Measurements from ENCODE around the gene PKNOX2. TPM values are rescaled to one million over a fixed set of nuclear protein-coding genes. Genes with fewer than 3 reads are reported as not detected.

The PKNOX2 gene
- total and polyA plus RNA-seq, 2 of the 8 experiments (the other 6 are each of a cell fraction or from before 2014, with no cell fraction given): 2.0 TPM

GRCh38 chr11:125148743-125149142 is 15.8 kb upstream of the PKNOX2 start (continued):
- TF ChIP-seq EZH2 (IDR thresholded peaks at IDR 0.05; ENCODE audit: low read depth, low read length, severe bottlenecking): no peak
- TF ChIP-seq RBBP5 (IDR thresholded peaks at IDR 0.05; ENCODE audit: borderline replicate concordance, low read depth, low read length): no peak
- no peak for TF ChIP-seq JUND (IDR thresholded peaks at IDR 0.05; ENCODE audit: low read length)
- TF ChIP-seq SP1 (IDR thresholded peaks at IDR 0.05; ENCODE audit: low read depth, low read length): no peak
- no peak for TF ChIP-seq MAFK (IDR thresholded peaks at IDR 0.05; ENCODE audit: low read depth, low read length)

Data from H1 (cell line).